ENCODE measurements around the gene TGFB1I1. TPM values are rescaled to one million over a fixed set of nuclear protein-coding genes. Genes with fewer than 3 reads are reported as not detected.

The TGFB1I1 gene
- polyA plus RNA-seq, 1 donor from 2014 or later: 0.38 TPM

DNA sequence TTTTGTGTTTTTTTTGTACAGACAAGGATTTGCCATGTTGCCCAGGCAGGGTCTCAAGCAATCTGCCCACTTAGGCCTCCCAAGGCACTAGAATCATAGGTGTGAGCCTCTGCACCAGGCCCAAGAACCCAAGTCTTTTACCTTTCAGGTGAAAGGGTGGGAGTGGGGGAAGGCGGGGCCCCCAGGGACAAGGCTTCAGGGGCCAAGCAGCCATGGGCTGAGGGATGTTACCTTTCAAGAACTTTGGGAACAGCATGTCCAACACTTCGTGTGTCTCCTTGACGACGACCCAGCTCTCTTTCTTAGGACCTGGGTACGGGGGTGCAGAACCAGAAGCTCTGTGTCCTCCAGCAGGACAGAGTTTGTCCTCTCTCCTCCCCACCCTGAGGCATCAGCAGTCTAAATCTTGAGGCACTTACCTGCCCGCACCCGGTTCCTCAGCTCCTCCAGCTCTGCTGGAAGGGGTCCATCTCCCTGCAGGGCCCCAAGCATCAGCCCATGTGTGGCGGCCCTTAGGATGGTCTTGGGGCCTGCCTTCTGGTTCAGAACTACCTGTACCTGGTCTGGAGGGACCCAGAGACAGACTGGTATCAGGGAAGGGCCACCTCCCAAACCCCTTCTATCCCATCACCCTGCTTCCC is 19.9 kb downstream of the TGFB1I1 start:
- no peaks in the 10 kb centered on the region for H4K20me1 ChIP-seq (ENCODE audit: insufficient read depth)
- no peak overlapping the region for H3K4me2 ChIP-seq (ENCODE audit: low read length)
- no peak for TF ChIP-seq SMC3 (conservative IDR thresholded peaks at IDR 0.05; ENCODE audit: poor library complexity)
- TF ChIP-seq RAD21 (conservative IDR thresholded peaks at IDR 0.05): no peak
- TF ChIP-seq EZH2 (IDR thresholded peaks at IDR 0.05; ENCODE audit: borderline replicate concordance, insufficient read depth, low read length, poor library complexity, severe bottlenecking): no peak
- no peak for TF ChIP-seq CTCF (IDR thresholded peaks at IDR 0.05; ENCODE audit: poor library complexity, severe bottlenecking)
- no peak for TF ChIP-seq EP300 (conservative IDR thresholded peaks at IDR 0.05; ENCODE audit: poor library complexity, severe bottlenecking)
- TF ChIP-seq, protein P1, sequence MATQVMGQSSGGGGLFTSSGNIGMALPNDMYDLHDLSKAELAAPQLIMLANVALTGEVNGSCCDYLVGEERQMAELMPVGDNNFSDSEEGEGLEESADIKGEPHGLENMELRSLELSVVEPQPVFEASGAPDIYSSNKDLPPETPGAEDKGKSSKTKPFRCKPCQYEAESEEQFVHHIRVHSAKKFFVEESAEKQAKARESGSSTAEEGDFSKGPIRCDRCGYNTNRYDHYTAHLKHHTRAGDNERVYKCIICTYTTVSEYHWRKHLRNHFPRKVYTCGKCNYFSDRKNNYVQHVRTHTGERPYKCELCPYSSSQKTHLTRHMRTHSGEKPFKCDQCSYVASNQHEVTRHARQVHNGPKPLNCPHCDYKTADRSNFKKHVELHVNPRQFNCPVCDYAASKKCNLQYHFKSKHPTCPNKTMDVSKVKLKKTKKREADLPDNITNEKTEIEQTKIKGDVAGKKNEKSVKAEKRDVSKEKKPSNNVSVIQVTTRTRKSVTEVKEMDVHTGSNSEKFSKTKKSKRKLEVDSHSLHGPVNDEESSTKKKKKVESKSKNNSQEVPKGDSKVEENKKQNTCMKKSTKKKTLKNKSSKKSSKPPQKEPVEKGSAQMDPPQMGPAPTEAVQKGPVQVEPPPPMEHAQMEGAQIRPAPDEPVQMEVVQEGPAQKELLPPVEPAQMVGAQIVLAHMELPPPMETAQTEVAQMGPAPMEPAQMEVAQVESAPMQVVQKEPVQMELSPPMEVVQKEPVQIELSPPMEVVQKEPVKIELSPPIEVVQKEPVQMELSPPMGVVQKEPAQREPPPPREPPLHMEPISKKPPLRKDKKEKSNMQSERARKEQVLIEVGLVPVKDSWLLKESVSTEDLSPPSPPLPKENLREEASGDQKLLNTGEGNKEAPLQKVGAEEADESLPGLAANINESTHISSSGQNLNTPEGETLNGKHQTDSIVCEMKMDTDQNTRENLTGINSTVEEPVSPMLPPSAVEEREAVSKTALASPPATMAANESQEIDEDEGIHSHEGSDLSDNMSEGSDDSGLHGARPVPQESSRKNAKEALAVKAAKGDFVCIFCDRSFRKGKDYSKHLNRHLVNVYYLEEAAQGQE (IDR thresholded peaks at IDR 0.05; ENCODE audit: borderline replicate concordance): no peak
- no peak for TF ChIP-seq TAF1 (IDR thresholded peaks at IDR 0.05; ENCODE audit: low read depth)
- no peak for TF ChIP-seq MXI1 (conservative IDR thresholded peaks at IDR 0.05; ENCODE audit: poor library complexity, severe bottlenecking)
- TF ChIP-seq POLR2AphosphoS5 (IDR thresholded peaks at IDR 0.05): no peak
- no peak overlapping the region for H2AFZ ChIP-seq (ENCODE audit: low read depth, low read length)
- H3K9me2 ChIP-seq (ENCODE audit: insufficient read depth, low read length): no peaks in the 10 kb centered on the region
- H3F3A ChIP-seq (ENCODE audit: insufficient read depth, low read length, poor library complexity, severe bottlenecking): no peaks in the 10 kb centered on the region
- H3K9ac ChIP-seq (ENCODE audit: low read length): no peak overlapping the region
- H3K9me3 ChIP-seq (ENCODE audit: low read length): no peaks in the 10 kb centered on the region
- H3K36me3 ChIP-seq (ENCODE audit: insufficient read depth, low read length): no peaks in the 10 kb centered on the region
- peaks cover 19% of the 10 kb centered on the region for H3K27me3 ChIP-seq (ENCODE audit: insufficient read depth, low read depth, low read length)
- H3K4me3 ChIP-seq (ENCODE audit: low read length): no peak overlapping the region
- H3K79me2 ChIP-seq (replicated peaks; ENCODE audit: insufficient read depth, low read length): no peaks in the 10 kb centered on the region
- no peak overlapping the region for H3K27ac ChIP-seq (ENCODE audit: low read length)

GRCh38 chr16:31493506-31494125 is 21.7 kb downstream of the TGFB1I1 start:
- Histone ChIP-seq H3K4me2 (ENCODE audit: low read length) (no peak overlapping the region), H3F3A (ENCODE audit: insufficient read depth, low read length, poor library complexity, severe bottlenecking) (no peaks in the 10 kb centered on the region), H3K27me3 (ENCODE audit: insufficient read depth, low read depth, low read length) (peaks cover 1% of the 10 kb centered on the region), H4K20me1 (ENCODE audit: insufficient read depth) (no peaks in the 10 kb centered on the region), H3K9me2 (ENCODE audit: insufficient read depth, low read length) (no peaks in the 10 kb centered on the region), H3K4me3 (ENCODE audit: low read length) (no peak overlapping the region), H3K36me3 (ENCODE audit: insufficient read depth, low read length) (no peaks in the 10 kb centered on the region), H3K9me3 (ENCODE audit: low read length) (no peaks in the 10 kb centered on the region), H3K27ac (ENCODE audit: low read length) (no peak overlapping the region), H2AFZ (ENCODE audit: low read depth, low read length) (no peak overlapping the region), H3K9ac (ENCODE audit: low read length) (no peak overlapping the region), H3K79me2 (replicated peaks; ENCODE audit: insufficient read depth, low read length) (no peaks in the 10 kb centered on the region)
- TF ChIP-seq TAF1 (IDR thresholded peaks at IDR 0.05; ENCODE audit: low read depth) (no peak), RAD21 (conservative IDR thresholded peaks at IDR 0.05) (no peak), SMC3 (conservative IDR thresholded peaks at IDR 0.05; ENCODE audit: poor library complexity) (no peak), MXI1 (conservative IDR thresholded peaks at IDR 0.05; ENCODE audit: poor library complexity, severe bottlenecking) (no peak), POLR2AphosphoS5 (IDR thresholded peaks at IDR 0.05) (no peak), EP300 (conservative IDR thresholded peaks at IDR 0.05; ENCODE audit: poor library complexity, severe bottlenecking) (no peak), CTCF (IDR thresholded peaks at IDR 0.05; ENCODE audit: poor library complexity, severe bottlenecking) (no peak), EZH2 (IDR thresholded peaks at IDR 0.05; ENCODE audit: borderline replicate concordance, insufficient read depth, low read length, poor library complexity, severe bottlenecking) (no peak)
- TF ChIP-seq, protein P1 (IDR thresholded peaks at IDR 0.05; ENCODE audit: borderline replicate concordance): no peak
